Karpas-422 (cell line): Measurements from ENCODE around the gene LMO3. TPM values are rescaled to one million over a fixed set of nuclear protein-coding genes. Genes with fewer than 3 reads are reported as not detected.

Experiments used
- DNase-seq: peaks from one replicate; pipeline ENCODE4 v3.0.0-alpha.2; 2015
- H2AFZ ChIP-seq: fragments of 200-600 bp; sonication (generic); 2 replicates; pipeline ENCODE4 v1.6.1; 2014; ENCODE audit warnings: antibody characterized with exemption, low read length, mixed read lengths
- H3K27ac ChIP-seq: fragments of 200-600 bp; sonication (generic); 2 replicates; pipeline ENCODE4 v1.5.1; 2014; ENCODE audit warnings: mild to moderate bottlenecking, low read length, moderate library complexity
- H3K27me3 ChIP-seq: fragments of 200-600 bp; sonication (generic); 2 replicates; pipeline ENCODE4 v1.6.1; 2014; ENCODE audit warnings: low read length, mixed read lengths
- H3K36me3 ChIP-seq: fragments of 200-600 bp; sonication (generic); 2 replicates; pipeline ENCODE4 v1.6.1; 2014; ENCODE audit warnings: low read length, mixed read lengths; ENCODE audit not compliant: insufficient read depth
- H3K4me1 ChIP-seq: fragments of 200-600 bp; sonication (generic); 2 replicates; pipeline ENCODE4 v1.6.1; 2014; ENCODE audit warnings: mild to moderate bottlenecking, low read length, mixed read lengths
- H3K4me2 ChIP-seq: fragments of 200-600 bp; sonication (generic); 2 replicates; pipeline ENCODE4 v1.6.1; 2014; ENCODE audit warnings: low read length, low read depth, mild to moderate bottlenecking; ENCODE audit not compliant: poor library complexity, severe bottlenecking
- H3K4me3 ChIP-seq: fragments of 200-600 bp; sonication (generic); 2 replicates; pipeline ENCODE4 v1.5.1; 2014; ENCODE audit warnings: mild to moderate bottlenecking, antibody characterized with exemption, low read length, mixed read lengths
- H3K79me2 ChIP-seq: fragments of 200-600 bp; sonication (generic); 2 replicates; pipeline ENCODE4 v1.6.1; 2014; ENCODE audit warnings: mild to moderate bottlenecking, low read length, mixed read lengths
- H3K9ac ChIP-seq: fragments of 200-600 bp; sonication (generic); 2 replicates; pipeline ENCODE4 v1.6.0; 2014; ENCODE audit warnings: low read length
- H3K9me2 ChIP-seq: fragments of 200-600 bp; sonication (generic), shearing (Covaris generic); replicated peaks from 2 replicates; pipeline ENCODE4 v1.6.0; 2014; ENCODE audit warnings: mild to moderate bottlenecking, low read length, moderate library complexity; ENCODE audit not compliant: insufficient read depth
- H3K9me3 ChIP-seq: fragments of 300-700, 200-600 bp; sonication (generic); 2 replicates; pipeline ENCODE4 v1.6.1; 2014; ENCODE audit warnings: low read length, mixed read lengths
- H4K20me1 ChIP-seq: fragments of 200-600 bp; sonication (generic); 2 replicates; pipeline ENCODE4 v1.6.1; 2014; ENCODE audit warnings: mild to moderate bottlenecking, antibody characterized with exemption, low read length, low read depth; ENCODE audit not compliant: insufficient read depth
- total RNA-seq: library from RNA; depleted of rRNA; stranded (reverse); fragments of >200 nt; shearing (Covaris generic); gene quantifications from 2 replicates; pipeline ENCODE4 v1.2.3, GENCODE V29; 2014; ENCODE audit warnings: low replicate concordance

Gene LMO3
- total RNA-seq, 1 experiment from 2014 or later: not detected

GRCh38 chr12:16604596-16605252 lies 1.2 kb downstream of the LMO3 start:
- Histone ChIP-seq H2AFZ (no peak overlapping the region), H3K9me2 (no peaks in the 10 kb centered on the region), H4K20me1 (no peaks in the 10 kb centered on the region), H3K9me3 (no peaks in the 10 kb centered on the region), H3K27ac (no peak overlapping the region), H3K4me3 (no peak overlapping the region), H3K27me3 (no peaks in the 10 kb centered on the region), H3K9ac (no peak overlapping the region), H3K4me2 (no peak overlapping the region), H3K36me3 (no peaks in the 10 kb centered on the region), H3K79me2 (no peaks in the 10 kb centered on the region), H3K4me1 (no peaks in the 10 kb centered on the region)
- no peak for DNase-seq

GRCh38 chr12:16603916-16604575 lies 1.9 kb downstream of the LMO3 start:
- no peaks in the 10 kb centered on the region for H3K36me3 ChIP-seq
- H3K4me3 ChIP-seq: no peak overlapping the region
- no peak overlapping the region for H3K4me2 ChIP-seq
- H3K9me3 ChIP-seq: no peaks in the 10 kb centered on the region
- H3K9me2 ChIP-seq: no peaks in the 10 kb centered on the region
- H3K9ac ChIP-seq: no peak overlapping the region
- no peaks in the 10 kb centered on the region for H3K4me1 ChIP-seq
- H2AFZ ChIP-seq: no peak overlapping the region
- no peaks in the 10 kb centered on the region for H3K79me2 ChIP-seq
- no peak overlapping the region for H3K27ac ChIP-seq
- H3K27me3 ChIP-seq: no peaks in the 10 kb centered on the region
- no peak for DNase-seq
- no peaks in the 10 kb centered on the region for H4K20me1 ChIP-seq

- Histone ChIP-seq H2AFZ (no peak overlapping the region), H3K9me2 (no peaks in the 10 kb centered on the region), H3K27me3 (no peaks in the 10 kb centered on the region), H3K36me3 (no peaks in the 10 kb centered on the region), H3K9ac (no peak overlapping the region), H3K9me3 (no peaks in the 10 kb centered on the region), H3K4me1 (no peaks in the 10 kb centered on the region), H3K4me3 (no peak overlapping the region), H3K27ac (no peak overlapping the region), H4K20me1 (no peaks in the 10 kb centered on the region), H3K79me2 (no peaks in the 10 kb centered on the region), H3K4me2 (no peak overlapping the region)
- no peak for DNase-seq
Observed at GRCh38 chr12:16603260-16603915, 2.6 kb downstream of the LMO3 start.

GRCh38 chr12:16602412-16602811 lies 3.5 kb downstream of the LMO3 start:
- no peaks in the 10 kb centered on the region for H3K4me1 ChIP-seq
- no peak for DNase-seq
- H3K9me3 ChIP-seq: no peaks in the 10 kb centered on the region
- H3K9ac ChIP-seq: no peak overlapping the region
- H3K27me3 ChIP-seq: no peaks in the 10 kb centered on the region
- H3K4me3 ChIP-seq: no peak overlapping the region
- no peaks in the 10 kb centered on the region for H3K36me3 ChIP-seq
- no peaks in the 10 kb centered on the region for H4K20me1 ChIP-seq
- H3K9me2 ChIP-seq: no peaks in the 10 kb centered on the region
- no peaks in the 10 kb centered on the region for H3K79me2 ChIP-seq
- H3K4me2 ChIP-seq: no peak overlapping the region
- no peak overlapping the region for H2AFZ ChIP-seq
- H3K27ac ChIP-seq: no peak overlapping the region

GRCh38 chr12:16600525-16600924 lies 5.4 kb downstream of the LMO3 start:
- Histone ChIP-seq H3K4me2 (no peak overlapping the region), H3K9ac (no peak overlapping the region), H2AFZ (no peak overlapping the region), H3K4me3 (no peak overlapping the region), H3K9me2 (no peaks in the 10 kb centered on the region), H3K27ac (no peak overlapping the region), H3K9me3 (no peaks in the 10 kb centered on the region), H4K20me1 (no peaks in the 10 kb centered on the region), H3K79me2 (no peaks in the 10 kb centered on the region), H3K4me1 (no peaks in the 10 kb centered on the region), H3K27me3 (no peaks in the 10 kb centered on the region), H3K36me3 (no peaks in the 10 kb centered on the region)
- no peak for DNase-seq

GRCh38 chr12:16599081-16599480 lies 6.9 kb downstream of the LMO3 start:
- Histone ChIP-seq H3K4me3 (no peak overlapping the region), H2AFZ (no peak overlapping the region), H3K36me3 (no peaks in the 10 kb centered on the region), H3K9me3 (no peaks in the 10 kb centered on the region), H3K79me2 (no peaks in the 10 kb centered on the region), H3K4me1 (no peaks in the 10 kb centered on the region), H3K27me3 (no peaks in the 10 kb centered on the region), H3K27ac (no peak overlapping the region), H4K20me1 (no peaks in the 10 kb centered on the region), H3K9ac (no peak overlapping the region), H3K4me2 (no peak overlapping the region), H3K9me2 (no peaks in the 10 kb centered on the region)
- DNase-seq: no peak

- DNase-seq: no peak
- Histone ChIP-seq H3K27me3 (no peaks in the 10 kb centered on the region), H3K79me2 (no peaks in the 10 kb centered on the region), H3K4me1 (no peaks in the 10 kb centered on the region), H2AFZ (no peak overlapping the region), H3K4me3 (no peak overlapping the region), H3K9me2 (no peaks in the 10 kb centered on the region), H3K9me3 (peaks cover 2% of the 10 kb centered on the region; the same call in 1 of the 2 replicates), H3K36me3 (no peaks in the 10 kb centered on the region), H4K20me1 (no peaks in the 10 kb centered on the region), H3K27ac (no peak overlapping the region), H3K9ac (no peak overlapping the region), H3K4me2 (no peak overlapping the region)
Observed at GRCh38 chr12:16594797-16595196, 11.2 kb downstream of the LMO3 start.

- Histone ChIP-seq H3K4me1 (no peaks in the 10 kb centered on the region), H3K9ac (no peak overlapping the region), H2AFZ (no peak overlapping the region), H3K4me2 (no peak overlapping the region), H3K36me3 (no peaks in the 10 kb centered on the region), H3K27ac (no peak overlapping the region), H3K79me2 (no peaks in the 10 kb centered on the region), H3K27me3 (no peaks in the 10 kb centered on the region), H3K9me2 (no peaks in the 10 kb centered on the region), H3K9me3 (peaks cover 2% of the 10 kb centered on the region; the same call in 1 of the 2 replicates), H3K4me3 (no peak overlapping the region), H4K20me1 (no peaks in the 10 kb centered on the region)
- no peak for DNase-seq
Observed at GRCh38 chr12:16593546-16593945, 12.4 kb downstream of the LMO3 start.
